Activated T-helper 2 cell treated with anti-CD3 and anti-CD28 coated beads, Interferon-gamma antibody, Interleukin-2, Interleukin-4, amounts not matched to agents 10 μg/mL and 5 μg/mL and 100 μg/mL, durations not matched to agents 14 hours and 24 hours and 36 hours (primary cell): Measurements from ENCODE around the gene LSP1. TPM values are rescaled to one million over a fixed set of nuclear protein-coding genes. Genes with fewer than 3 reads are reported as not detected.

Source experiments
- DNase-seq: peaks from one replicate; pipeline ENCODE4 v3.0.0; 2021; ENCODE audit warnings: low spot score
- H3K27ac Mint-ChIP-seq: one replicate; pipeline ENCODE4 v1.8.0; 2021; ENCODE audit warnings: mixed read lengths
- H3K27me3 Mint-ChIP-seq: one replicate; pipeline ENCODE4 v1.8.0; 2021; ENCODE audit warnings: low read depth, mixed read lengths
- H3K36me3 Mint-ChIP-seq: one replicate; pipeline ENCODE4 v1.8.0; 2021; ENCODE audit warnings: low read depth, mixed read lengths
- H3K4me1 Mint-ChIP-seq: one replicate; pipeline ENCODE4 v1.8.0; 2021; ENCODE audit warnings: low read depth, mixed read lengths
- H3K4me3 Mint-ChIP-seq: one replicate; pipeline ENCODE4 v1.8.0; 2021; ENCODE audit warnings: low read depth, mild to moderate bottlenecking, moderate library complexity, mixed read lengths
- H3K9me3 Mint-ChIP-seq: one replicate; pipeline ENCODE4 v1.8.0; 2021; ENCODE audit warnings: mixed read lengths
- intact Hi-C: fragments of 100-400 bp; cut with micrococcal nuclease; formaldehyde crosslinking; loops from one replicate; pipeline ENCODE4 v1.15.1; 2023
- total RNA-seq: library from RNA; stranded (reverse); gene quantifications from 2 replicates; pipeline ENCODE4 v1.2.3, GENCODE V29; 2022

The LSP1 gene
- total RNA-seq, 1 donor from 2014 or later = 449 TPM

GRCh38 chr11:1827931-1828330 is 25.0 kb upstream of the LSP1 start:
- Mint-ChIP-seq H3K4me1 (no peaks in the 10 kb centered on the region), H3K27me3 (no peaks in the 10 kb centered on the region), H3K36me3 (no peaks in the 10 kb centered on the region), H3K27ac (no peak overlapping the region), H3K9me3 (no peaks in the 10 kb centered on the region), H3K4me3 (no peak overlapping the region)
- DNase-seq = no peak
- intact Hi-C loops = no loop called here

DNA sequence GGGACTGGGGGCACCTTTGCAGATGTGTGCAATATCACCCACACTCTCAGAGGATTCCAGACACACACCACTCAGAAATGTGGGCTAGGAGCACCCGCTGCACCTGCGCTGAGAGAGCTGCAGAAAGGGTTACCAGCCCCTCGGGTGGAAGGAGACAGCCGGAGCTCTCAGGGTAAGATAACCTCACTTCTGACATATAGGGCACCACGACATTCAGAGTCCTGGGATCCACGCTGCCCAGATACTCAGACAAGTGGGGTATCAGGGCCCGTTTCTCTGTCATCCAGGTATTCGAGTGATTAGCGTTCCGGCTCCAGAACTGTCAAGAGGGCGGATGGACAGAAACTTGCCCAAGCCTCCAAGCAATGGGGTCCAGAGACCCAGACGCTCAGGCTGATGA is 24.3 kb upstream of the LSP1 start:
- Mint-ChIP-seq H3K27ac (no peak overlapping the region), H3K27me3 (peaks cover 2% of the 10 kb centered on the region), H3K36me3 (no peaks in the 10 kb centered on the region), H3K9me3 (no peaks in the 10 kb centered on the region), H3K4me1 (no peaks in the 10 kb centered on the region), H3K4me3 (no peak overlapping the region)
- intact Hi-C loops = no loop called here
- no peak for DNase-seq

GRCh38 chr11:1829039-1829820 is 23.7 kb upstream of the LSP1 start:
- DNase-seq = no peak
- Mint-ChIP-seq H3K36me3 (no peaks in the 10 kb centered on the region), H3K27me3 (peaks cover 2% of the 10 kb centered on the region), H3K27ac (no peak overlapping the region), H3K4me3 (no peak overlapping the region), H3K4me1 (no peaks in the 10 kb centered on the region), H3K9me3 (no peaks in the 10 kb centered on the region)
- intact Hi-C loops = no loop called here

GRCh38 chr11:1830004-1830321 is 22.9 kb upstream of the LSP1 start:
- H3K27me3 Mint-ChIP-seq = peaks cover 2% of the 10 kb centered on the region
- H3K9me3 Mint-ChIP-seq = no peaks in the 10 kb centered on the region
- H3K27ac Mint-ChIP-seq = no peak overlapping the region
- H3K36me3 Mint-ChIP-seq = no peaks in the 10 kb centered on the region
- DNase-seq = no peak
- no peak overlapping the region for H3K4me3 Mint-ChIP-seq
- no peaks in the 10 kb centered on the region for H3K4me1 Mint-ChIP-seq
- intact Hi-C loops = loop anchor here (10.0 kb wide), 1 partner anchor 55 kb away; no protein-coding TSS in a partner anchor

- Mint-ChIP-seq H3K4me1 (no peaks in the 10 kb centered on the region), H3K27ac (no peak overlapping the region), H3K9me3 (no peaks in the 10 kb centered on the region), H3K36me3 (no peaks in the 10 kb centered on the region), H3K4me3 (no peak overlapping the region), H3K27me3 (peaks cover 2% of the 10 kb centered on the region)
- no peak for DNase-seq
- intact Hi-C loops = loop anchor here (10.0 kb wide), 1 partner anchor 54 kb away; no protein-coding TSS in a partner anchor
Observed at GRCh38 chr11:1830322-1831223, 22.3 kb upstream of the LSP1 start.

DNA sequence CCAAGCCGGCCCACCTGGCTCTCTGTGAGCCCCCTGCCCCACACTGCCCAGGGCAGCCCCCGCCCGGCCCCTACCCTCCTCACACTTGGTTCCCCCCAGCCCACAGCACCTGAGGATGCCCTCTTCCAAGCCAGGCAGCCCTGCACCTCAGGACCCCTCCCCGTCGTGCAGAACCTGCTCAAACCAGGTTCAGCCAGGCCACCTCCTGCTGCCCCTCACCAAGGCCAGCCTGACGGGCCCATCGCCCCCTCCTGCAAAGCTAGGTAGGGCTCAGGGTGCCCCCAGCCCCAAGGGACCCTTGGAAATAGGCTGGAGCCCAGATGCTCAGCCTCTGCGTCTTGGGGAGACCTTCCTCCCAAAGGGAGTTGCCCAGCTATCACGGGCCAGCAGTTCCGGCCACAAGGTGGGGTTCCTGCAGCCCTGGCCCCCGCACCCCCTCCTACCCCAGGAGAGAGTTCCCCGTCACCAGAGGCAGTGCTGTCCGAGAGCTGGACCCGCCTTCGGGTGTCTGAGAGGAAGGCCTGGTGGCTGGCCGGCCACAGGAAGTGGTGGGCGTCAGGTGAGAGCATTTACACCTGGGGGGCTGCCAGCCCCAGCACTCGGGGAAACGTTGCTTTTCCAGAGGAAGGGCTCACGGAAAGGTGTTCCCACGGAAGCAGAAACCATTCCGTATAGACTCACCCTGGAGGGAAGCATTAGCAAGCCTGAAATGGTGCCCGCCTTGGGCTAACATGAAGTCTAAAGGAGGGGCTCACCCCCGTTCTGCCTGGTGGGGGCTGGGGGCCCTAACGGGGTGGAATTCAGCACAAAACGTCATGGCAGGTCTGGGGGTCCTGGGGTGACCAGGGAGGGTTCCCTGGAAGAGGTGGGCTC is 21.3 kb upstream of the LSP1 start:
- no peaks in the 10 kb centered on the region for H3K9me3 Mint-ChIP-seq
- intact Hi-C loops = loop anchor here (1.0 to 10.0 kb wide), 2 partner anchors 53 to 137 kb away; no protein-coding TSS in a partner anchor
- no peaks in the 10 kb centered on the region for H3K4me1 Mint-ChIP-seq
- peaks cover 2% of the 10 kb centered on the region for H3K27me3 Mint-ChIP-seq
- H3K36me3 Mint-ChIP-seq = no peaks in the 10 kb centered on the region
- no peak for DNase-seq
- no peak overlapping the region for H3K4me3 Mint-ChIP-seq
- H3K27ac Mint-ChIP-seq = no peak overlapping the region

- peaks cover 2% of the 10 kb centered on the region for H3K27me3 Mint-ChIP-seq
- peak; percentile 42 for DNase-seq
- intact Hi-C loops = loop anchor here (1.0 to 10.0 kb wide), 2 partner anchors 52 to 138 kb away; no protein-coding TSS in a partner anchor
- H3K27ac Mint-ChIP-seq = no peak overlapping the region
- H3K4me3 Mint-ChIP-seq = no peak overlapping the region
- no peaks in the 10 kb centered on the region for H3K4me1 Mint-ChIP-seq
- no peaks in the 10 kb centered on the region for H3K9me3 Mint-ChIP-seq
- H3K36me3 Mint-ChIP-seq = no peaks in the 10 kb centered on the region
Observed at GRCh38 chr11:1832211-1832919, 20.5 kb upstream of the LSP1 start.

GRCh38 chr11:1832920-1833295 is 20.0 kb upstream of the LSP1 start:
- H3K9me3 Mint-ChIP-seq = no peaks in the 10 kb centered on the region
- no peak overlapping the region for H3K4me3 Mint-ChIP-seq
- H3K36me3 Mint-ChIP-seq = no peaks in the 10 kb centered on the region
- intact Hi-C loops = loop anchor here (1.0 to 10.0 kb wide), 2 partner anchors 52 to 139 kb away; no protein-coding TSS in a partner anchor
- DNase-seq = no peak
- peaks cover 2% of the 10 kb centered on the region for H3K27me3 Mint-ChIP-seq
- no peaks in the 10 kb centered on the region for H3K4me1 Mint-ChIP-seq
- no peak overlapping the region for H3K27ac Mint-ChIP-seq

- Mint-ChIP-seq H3K4me3 (no peak overlapping the region), H3K27ac (no peak overlapping the region), H3K27me3 (peaks cover 2% of the 10 kb centered on the region), H3K36me3 (no peaks in the 10 kb centered on the region), H3K9me3 (no peaks in the 10 kb centered on the region), H3K4me1 (peaks cover 2% of the 10 kb centered on the region)
- intact Hi-C loops = loop anchor here (10.0 kb wide), 1 partner anchor 51 kb away; no protein-coding TSS in a partner anchor
- DNase-seq = no peak
Observed at GRCh38 chr11:1834062-1834610, 18.7 kb upstream of the LSP1 start.

DNA sequence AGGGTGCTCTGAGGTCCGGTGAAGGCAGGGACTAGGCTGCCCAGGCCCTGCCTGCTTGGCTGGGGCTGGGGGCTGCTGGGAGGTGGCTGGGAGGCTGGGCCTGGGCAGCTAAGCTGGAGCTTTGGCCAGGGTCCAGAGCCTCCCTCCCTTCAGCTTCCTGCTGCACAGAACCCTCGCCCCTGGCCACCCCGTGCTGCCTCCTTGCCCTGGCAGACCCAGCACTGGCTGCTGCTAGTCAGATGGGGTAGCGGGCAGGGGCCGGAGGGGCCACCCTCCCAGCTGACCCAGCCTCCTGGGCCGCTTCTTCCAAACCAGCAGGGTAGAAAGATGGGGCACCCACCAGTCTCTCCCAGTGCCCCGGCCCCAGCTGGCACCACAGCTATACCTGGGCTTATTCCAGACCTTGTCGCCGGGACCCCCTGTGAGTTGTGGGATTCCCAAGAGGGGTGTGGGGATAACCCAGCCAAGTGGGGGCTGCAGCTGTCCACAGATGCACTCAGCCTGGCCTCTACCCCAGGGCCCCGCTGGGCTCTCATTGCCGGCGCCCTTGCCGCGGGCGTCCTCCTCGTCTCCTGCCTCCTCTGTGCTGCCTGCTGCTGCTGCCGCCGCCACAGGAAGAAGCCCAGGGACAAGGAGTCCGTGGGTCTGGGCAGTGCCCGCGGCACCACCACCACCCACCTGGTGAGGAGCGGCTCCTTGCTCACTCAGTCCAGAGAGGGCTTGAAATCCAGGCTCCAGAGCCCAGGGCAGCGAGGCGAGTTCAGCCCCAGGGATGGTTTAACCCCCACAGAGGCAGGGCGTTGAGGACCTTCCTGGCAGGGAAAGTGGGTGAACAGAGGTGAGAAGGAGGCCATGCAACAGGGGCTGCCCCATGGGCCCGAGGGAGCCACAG is 17.9 kb upstream of the LSP1 start, which contains the start of gene SYT8:
Gene SYT8, plus strand, starts transcription at position 212 of the 892 bp plus-strand sequence. Its CDS starts 116 bp downstream, at position 328.
- intact Hi-C loops = loop anchor here (5.0 to 10.0 kb wide), 2 partner anchors 50 to 317 kb away; no protein-coding TSS in a partner anchor
- no peaks in the 10 kb centered on the region for H3K9me3 Mint-ChIP-seq

DNA sequence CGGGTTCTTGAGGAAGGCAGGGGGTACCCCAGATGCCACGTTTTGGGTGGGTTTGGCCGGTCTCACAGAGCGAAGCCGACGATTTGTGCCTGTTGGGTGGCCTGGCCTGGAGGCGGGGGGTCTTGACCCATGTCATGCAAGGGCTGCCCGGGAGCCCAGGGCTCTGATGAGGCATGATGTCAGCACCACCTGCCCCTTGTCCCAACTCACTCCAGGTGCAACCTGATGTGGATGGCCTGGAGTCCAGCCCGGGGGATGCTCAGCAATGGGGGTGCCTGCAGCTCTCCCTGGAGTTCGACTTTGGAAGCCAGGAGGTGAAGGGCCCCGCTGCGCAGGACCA is 17.2 kb upstream of the LSP1 start:
- Mint-ChIP-seq H3K9me3 (no peaks in the 10 kb centered on the region), H3K36me3 (no peaks in the 10 kb centered on the region), H3K27ac (no peak overlapping the region), H3K27me3 (peaks cover 2% of the 10 kb centered on the region), H3K4me1 (peaks cover 7% of the 10 kb centered on the region), H3K4me3 (no peak overlapping the region)
- intact Hi-C loops = loop anchor here (2.0 to 10.0 kb wide), 3 partner anchors 49 to 317 kb away; partner anchors contain the start of gene TNNT3
- no peak for DNase-seq

More for the DNA sequence above, 17.9 kb upstream of the LSP1 start, which contains the start of gene SYT8:
- DNase-seq = no peak
- no peaks in the 10 kb centered on the region for H3K36me3 Mint-ChIP-seq
- peaks cover 6% of the 10 kb centered on the region for H3K4me1 Mint-ChIP-seq
- H3K27ac Mint-ChIP-seq = no peak within 1 kb of the TSS
- peaks cover 2% of the 10 kb centered on the region for H3K27me3 Mint-ChIP-seq
- H3K4me3 Mint-ChIP-seq = no peak within 1 kb of the TSS
